HG03575 (cell line): ENCODE measurements around the gene PTPRD.

Experiments used
- ATAC-seq: cut with Tn5 transposase; IDR thresholded peaks from one replicate; pipeline ENCODE4 v1.9.1; 2021; ENCODE audit not compliant: unreplicated experiment, insufficient number of reproducible peaks, low FRiP score; ENCODE audit errors: extremely low read depth

Gene PTPRD

GRCh38 chr9:9216934-9217333 is 1395.9 kb downstream of the PTPRD start:
- no peak for ATAC-seq

- ATAC-seq: no peak
These were observed 1397.8 kb downstream of the PTPRD start for GRCh38 chr9:9215050-9215449.

- no peak for ATAC-seq
These were observed 1398.7 kb downstream of the PTPRD start for GRCh38 chr9:9214066-9214465.

GRCh38 chr9:9212963-9213362 is 1399.8 kb downstream of the PTPRD start:
- ATAC-seq: no peak

GRCh38 chr9:9202276-9202675 is 1410.5 kb downstream of the PTPRD start:
- ATAC-seq: no peak

GRCh38 chr9:9186086-9186485 is 1426.7 kb downstream of the PTPRD start:
- ATAC-seq: no peak

GRCh38 chr9:9182431-9182830 is 1430.4 kb downstream of the PTPRD start:
- ATAC-seq: no peak

- no peak for ATAC-seq
These were observed 1435.7 kb downstream of the PTPRD start for GRCh38 chr9:9177081-9177480.

- no peak for ATAC-seq
These were observed 1438.4 kb downstream of the PTPRD start for GRCh38 chr9:9174358-9174757.

- no peak for ATAC-seq
These were observed 1439.5 kb downstream of the PTPRD start for GRCh38 chr9:9173264-9173663.

GRCh38 chr9:9170439-9171134 is 1442.2 kb downstream of the PTPRD start:
- ATAC-seq: no peak

GRCh38 chr9:9142001-9142400 is 1470.8 kb downstream of the PTPRD start:
- ATAC-seq: no peak

- ATAC-seq: no peak
These were observed 1479.3 kb downstream of the PTPRD start for GRCh38 chr9:9133526-9133925.

GRCh38 chr9:9124616-9125015 is 1488.2 kb downstream of the PTPRD start:
- no peak for ATAC-seq

- ATAC-seq: no peak
These were observed 1490.4 kb downstream of the PTPRD start for GRCh38 chr9:9122230-9122875.

- ATAC-seq: no peak
These were observed 1494.9 kb downstream of the PTPRD start for GRCh38 chr9:9117866-9118265.

- ATAC-seq: no peak
These were observed 1500.6 kb downstream of the PTPRD start for GRCh38 chr9:9112001-9112720.

- no peak for ATAC-seq
These were observed 1504.2 kb downstream of the PTPRD start for GRCh38 chr9:9108641-9109040.

GRCh38 chr9:9102295-9102694 is 1510.5 kb downstream of the PTPRD start:
- ATAC-seq: no peak

GRCh38 chr9:9100070-9100469 is 1512.7 kb downstream of the PTPRD start:
- ATAC-seq: no peak
